ENCODE results near the gene PSMG1. TPM values are rescaled to one million over a fixed set of nuclear protein-coding genes. Genes with fewer than 3 reads are reported as not detected.

The PSMG1 gene
- total and polyA plus RNA-seq, 7 experiments from 2014 or later: 9.8 to 62.5 (median 17.1) TPM

- ATAC-seq (no peak), DNase-seq (peak in 2 of 9 donors; percentile 6 to 22)
- Mint-ChIP-seq H3K27ac (peak overlapping the region in 3 of 9 donors; percentile 19 to 45 (median 26)), H3K36me3 (peaks cover 0 to 28% (median 16%) of the 10 kb centered on the region in 5 donors), H3K4me3 (peak overlapping the region in 8 of 10 donors; percentile 4 to 58 (median 34)), H3K4me1 (peaks cover 33 to 56% (median 43%) of the 10 kb centered on the region in 7 donors), H3K27me3 (no peaks in the 10 kb centered on the region), H3K9me3 (peaks cover 0 to 2% (median 0%) of the 10 kb centered on the region in 11 donors)
- Histone ChIP-seq H3K4me1 (ENCODE audit: control insufficient read depth in 2 of 2, insufficient read depth in 2 of 2, low read length in 2 of 2) (peaks cover 9% of the 10 kb centered on the region in 2 donors), H3K27me3 (ENCODE audit: control insufficient read depth in 2 of 2, insufficient read depth in 2 of 2, low read length in 2 of 2) (no peaks in the 10 kb centered on the region), H3K27ac (ENCODE audit: low read depth, low read length) (no peak overlapping the region), H3K9me3 (ENCODE audit: control insufficient read depth in 2 of 3, low read length in 3 of 3) (no peaks in the 10 kb centered on the region), H3K36me3 (ENCODE audit: control insufficient read depth in 2 of 3, insufficient read depth in 3 of 3, low read length in 3 of 3) (peaks cover 4 to 18% (median 4%) of the 10 kb centered on the region in 3 experiments), H3K4me3 (ENCODE audit: low read length) (no peak overlapping the region)
- CTCF ChIA-PET: interaction anchor here (0.9 to 1.3 kb wide), 2 partner anchors 205 to 207 kb away, joined by 3 read pairs; no protein-coding TSS in a partner anchor
- POLR2A ChIA-PET: no interaction called here
- intact Hi-C loops (cut with micrococcal nuclease): loop anchor here (5.0 to 10.0 kb wide), 5 partner anchors 42 to 1916 kb away; partner anchors contain the start of genes DYRK1A (in 2 of the 2) and VPS26C (in 2 of the 2)
Observed at GRCh38 chr21:39180429-39181019, 2.7 kb downstream of the PSMG1 start.

GRCh38 chr21:39178421-39178820 lies 4.8 kb downstream of the PSMG1 start:
- POLR2A ChIA-PET: no interaction called here
- no peak for ATAC-seq
- CTCF ChIA-PET: no interaction called here
- Histone ChIP-seq H3K4me3 (ENCODE audit: low read length) (no peak overlapping the region), H3K4me1 (ENCODE audit: control insufficient read depth in 2 of 2, insufficient read depth in 2 of 2, low read length in 2 of 2) (peaks cover 3 to 9% of the 10 kb centered on the region in 2 donors), H3K27me3 (ENCODE audit: control insufficient read depth in 2 of 2, insufficient read depth in 2 of 2, low read length in 2 of 2) (no peaks in the 10 kb centered on the region), H3K9me3 (ENCODE audit: control insufficient read depth in 2 of 3, low read length in 3 of 3) (no peaks in the 10 kb centered on the region), H3K36me3 (ENCODE audit: control insufficient read depth in 2 of 3, insufficient read depth in 3 of 3, low read length in 3 of 3) (peaks cover 4 to 25% (median 4%) of the 10 kb centered on the region in 3 experiments), H3K27ac (ENCODE audit: low read depth, low read length) (no peak overlapping the region)
- Mint-ChIP-seq H3K27ac (no peak overlapping the region), H3K4me3 (no peak overlapping the region), H3K27me3 (no peaks in the 10 kb centered on the region), H3K36me3 (peaks cover 0 to 38% (median 22%) of the 10 kb centered on the region in 5 donors), H3K4me1 (peaks cover 20 to 40% (median 31%) of the 10 kb centered on the region in 7 donors), H3K9me3 (peaks cover 0 to 2% (median 0%) of the 10 kb centered on the region in 11 donors)
- intact Hi-C loops (cut with micrococcal nuclease): no loop called here
- DNase-seq: no peak

- Mint-ChIP-seq H3K27me3 (no peaks in the 10 kb centered on the region), H3K4me3 (no peak overlapping the region), H3K4me1 (peaks cover 7 to 26% (median 17%) of the 10 kb centered on the region in 7 donors), H3K27ac (peak overlapping the region in 2 of 9 donors; percentile 11 to 73), H3K36me3 (peaks cover 0 to 47% (median 26%) of the 10 kb centered on the region in 5 donors), H3K9me3 (no peaks in the 10 kb centered on the region)
- Histone ChIP-seq H3K4me3 (ENCODE audit: low read length) (no peak overlapping the region), H3K9me3 (ENCODE audit: control insufficient read depth in 2 of 3, low read length in 3 of 3) (no peaks in the 10 kb centered on the region), H3K27me3 (ENCODE audit: control insufficient read depth in 2 of 2, insufficient read depth in 2 of 2, low read length in 2 of 2) (no peaks in the 10 kb centered on the region), H3K36me3 (ENCODE audit: control insufficient read depth in 2 of 3, insufficient read depth in 3 of 3, low read length in 3 of 3) (peaks cover 4 to 29% (median 4%) of the 10 kb centered on the region in 3 experiments), H3K27ac (ENCODE audit: low read depth, low read length) (no peak overlapping the region), H3K4me1 (ENCODE audit: control insufficient read depth in 2 of 2, insufficient read depth in 2 of 2, low read length in 2 of 2) (no peaks in the 10 kb centered on the region)
- no peak for ATAC-seq
- intact Hi-C loops (cut with micrococcal nuclease): no loop called here
- DNase-seq: no peak
- ChIA-PET POLR2A (no interaction called here), CTCF (interaction anchor here (0.8 kb wide), 1 partner anchor 444 kb away, joined by 3 read pairs; no protein-coding TSS in a partner anchor)
Observed at GRCh38 chr21:39176271-39176709, 7.0 kb downstream of the PSMG1 start.

GRCh38 chr21:39175665-39176064 lies 7.6 kb downstream of the PSMG1 start:
- Mint-ChIP-seq H3K27ac (peak overlapping the region in 2 of 9 donors; percentile 11 to 73), H3K4me3 (no peak overlapping the region), H3K9me3 (no peaks in the 10 kb centered on the region), H3K27me3 (no peaks in the 10 kb centered on the region), H3K36me3 (peaks cover 0 to 50% (median 28%) of the 10 kb centered on the region in 5 donors), H3K4me1 (peaks cover 4 to 23% (median 15%) of the 10 kb centered on the region in 7 donors)
- ChIA-PET POLR2A (no interaction called here), CTCF (no interaction called here)
- Histone ChIP-seq H3K4me3 (ENCODE audit: low read length) (no peak overlapping the region), H3K36me3 (ENCODE audit: control insufficient read depth in 2 of 3, insufficient read depth in 3 of 3, low read length in 3 of 3) (peaks cover 4 to 32% (median 4%) of the 10 kb centered on the region in 3 experiments), H3K9me3 (ENCODE audit: control insufficient read depth in 2 of 3, low read length in 3 of 3) (no peaks in the 10 kb centered on the region), H3K4me1 (ENCODE audit: control insufficient read depth in 2 of 2, insufficient read depth in 2 of 2, low read length in 2 of 2) (no peaks in the 10 kb centered on the region), H3K27me3 (ENCODE audit: control insufficient read depth in 2 of 2, insufficient read depth in 2 of 2, low read length in 2 of 2) (no peaks in the 10 kb centered on the region), H3K27ac (ENCODE audit: low read depth, low read length) (no peak overlapping the region)
- DNase-seq (no peak), ATAC-seq (no peak)
- intact Hi-C loops (cut with micrococcal nuclease): loop anchor here (1.0 to 2.0 kb wide), 3 partner anchors 441 to 957 kb away; no protein-coding TSS in a partner anchor

GRCh38 chr21:39175154-39175553 lies 8.1 kb downstream of the PSMG1 start:
- no peak overlapping the region for H3K4me3 ChIP-seq (ENCODE audit: low read length)
- H3K9me3 Mint-ChIP-seq: no peaks in the 10 kb centered on the region
- POLR2A ChIA-PET: no interaction called here
- H3K27me3 Mint-ChIP-seq: no peaks in the 10 kb centered on the region
- peaks cover 0 to 18% (median 11%) of the 10 kb centered on the region in 7 donors for H3K4me1 Mint-ChIP-seq
- H3K36me3 Mint-ChIP-seq: peaks cover 0 to 50% (median 28%) of the 10 kb centered on the region in 5 donors
- peaks cover 4 to 32% (median 4%) of the 10 kb centered on the region in 3 experiments for H3K36me3 ChIP-seq (ENCODE audit: control insufficient read depth in 2 of 3, insufficient read depth in 3 of 3, low read length in 3 of 3)
- H3K4me3 Mint-ChIP-seq: no peak overlapping the region
- no peaks in the 10 kb centered on the region for H3K9me3 ChIP-seq (ENCODE audit: control insufficient read depth in 2 of 3, low read length in 3 of 3)
- H3K27ac Mint-ChIP-seq: no peak overlapping the region
- CTCF ChIA-PET: no interaction called here
- no peaks in the 10 kb centered on the region for H3K4me1 ChIP-seq (ENCODE audit: control insufficient read depth in 2 of 2, insufficient read depth in 2 of 2, low read length in 2 of 2)
- no peaks in the 10 kb centered on the region for H3K27me3 ChIP-seq (ENCODE audit: control insufficient read depth in 2 of 2, insufficient read depth in 2 of 2, low read length in 2 of 2)
- no peak overlapping the region for H3K27ac ChIP-seq (ENCODE audit: low read depth, low read length)
- ATAC-seq: no peak
- intact Hi-C loops (cut with micrococcal nuclease): loop anchor here (1.0 to 2.0 kb wide), 3 partner anchors 441 to 956 kb away; no protein-coding TSS in a partner anchor
- peak in 5 of 9 donors; percentile 9 to 29 (median 13) for DNase-seq

- no peak for DNase-seq
- no peaks in the 10 kb centered on the region for H3K27me3 Mint-ChIP-seq
- peaks cover 0 to 48% (median 17%) of the 10 kb centered on the region in 5 donors for H3K36me3 Mint-ChIP-seq
- intact Hi-C loops (cut with micrococcal nuclease): loop anchor here in 1 of 2 donors (2.0 kb wide), 1 partner anchor 955 kb away; no protein-coding TSS in a partner anchor
- Histone ChIP-seq H3K4me1 (ENCODE audit: control insufficient read depth in 2 of 2, insufficient read depth in 2 of 2, low read length in 2 of 2) (no peaks in the 10 kb centered on the region), H3K36me3 (ENCODE audit: control insufficient read depth in 2 of 3, insufficient read depth in 3 of 3, low read length in 3 of 3) (peaks cover 4 to 32% (median 4%) of the 10 kb centered on the region in 3 experiments), H3K27ac (ENCODE audit: low read depth, low read length) (no peak overlapping the region), H3K4me3 (ENCODE audit: low read length) (no peak overlapping the region), H3K27me3 (ENCODE audit: control insufficient read depth in 2 of 2, insufficient read depth in 2 of 2, low read length in 2 of 2) (no peaks in the 10 kb centered on the region), H3K9me3 (ENCODE audit: control insufficient read depth in 2 of 3, low read length in 3 of 3) (no peaks in the 10 kb centered on the region)
- H3K4me3 Mint-ChIP-seq: no peak overlapping the region
- no peak for ATAC-seq
- ChIA-PET POLR2A (no interaction called here), CTCF (interaction anchor here (0.6 to 0.8 kb wide), 3 partner anchors 13 to 370 kb away, joined by 3 to 4 read pairs (median 3); no protein-coding TSS in a partner anchor)
- peaks cover 0 to 8% (median 5%) of the 10 kb centered on the region in 7 donors for H3K4me1 Mint-ChIP-seq
- peak overlapping the region in 3 of 9 donors; percentile 28 to 41 (median 36) for H3K27ac Mint-ChIP-seq
- H3K9me3 Mint-ChIP-seq: no peaks in the 10 kb centered on the region
Observed at GRCh38 chr21:39173716-39174680, 9.3 kb downstream of the PSMG1 start.

All from naive thymus-derived CD4-positive, alpha-beta T cell (primary cell).